Activated CD8-positive, alpha-beta memory T cell treated with anti-CD3 and anti-CD28 coated beads for 48 hours (primary cell): ENCODE data around the gene ABHD8.

Source experiments
- DNase-seq, 3 experiments: peaks; one replicate each; pipeline ENCODE4 v3.0.0-alpha.2; 2020; ENCODE audit warnings: low read depth in 2 of 3, low spot score in 2 of 3

Gene ABHD8

DNA sequence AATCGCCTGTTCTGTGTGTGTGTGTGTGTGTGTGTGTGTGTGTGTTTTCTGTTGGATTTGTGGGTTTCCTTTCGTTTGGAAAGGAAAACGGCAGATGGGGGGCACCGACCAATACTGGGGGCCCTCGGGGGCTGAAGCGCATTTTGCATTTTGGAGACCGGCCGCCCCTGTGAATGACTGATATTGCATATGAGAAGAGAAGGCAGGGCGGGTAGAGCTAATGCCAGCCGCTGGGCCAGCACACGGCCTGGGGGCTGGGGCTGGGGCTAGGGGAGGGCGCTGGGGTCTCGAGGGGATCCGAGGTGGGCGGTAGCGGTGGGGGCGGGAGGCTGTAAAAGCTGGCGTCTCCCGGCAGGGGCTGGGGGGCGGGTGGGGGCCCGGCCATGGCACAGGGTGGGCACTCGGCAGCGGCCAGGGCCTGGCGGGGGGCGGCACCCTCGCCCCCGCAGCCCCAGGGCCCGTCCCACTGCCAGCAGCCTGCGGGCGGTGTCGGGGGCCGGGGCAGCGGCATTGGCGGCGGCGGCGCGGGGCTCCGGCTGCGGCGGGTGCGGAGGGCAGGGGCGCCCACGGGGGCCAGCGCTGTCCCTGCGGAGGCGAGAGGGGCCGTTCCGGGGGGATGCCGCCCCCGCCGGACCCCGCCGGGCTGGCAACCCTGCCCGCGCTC, 20.2 kb upstream of the ABHD8 start:
- no peak for DNase-seq

DNA sequence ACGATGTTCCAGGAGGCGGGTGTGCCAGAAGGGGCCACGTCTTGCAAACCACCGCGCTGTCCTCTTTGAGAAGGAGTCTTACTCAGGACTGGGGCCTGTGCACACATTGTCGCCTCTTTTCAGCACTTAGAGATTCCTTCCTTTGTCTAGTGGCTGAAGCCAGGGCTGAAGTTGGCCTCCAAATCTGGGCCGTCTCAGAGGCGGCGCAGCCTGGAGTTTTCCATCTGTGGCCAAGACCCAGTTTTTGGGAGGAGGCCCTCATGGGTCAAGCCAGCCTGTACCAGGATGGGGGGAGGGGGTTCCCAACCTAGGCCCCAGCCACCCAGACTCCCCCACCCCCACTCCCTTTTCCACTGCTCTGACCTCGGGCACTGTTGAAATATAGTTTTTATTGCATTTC, 19.6 kb upstream of the ABHD8 start:
- no peak for DNase-seq

DNA sequence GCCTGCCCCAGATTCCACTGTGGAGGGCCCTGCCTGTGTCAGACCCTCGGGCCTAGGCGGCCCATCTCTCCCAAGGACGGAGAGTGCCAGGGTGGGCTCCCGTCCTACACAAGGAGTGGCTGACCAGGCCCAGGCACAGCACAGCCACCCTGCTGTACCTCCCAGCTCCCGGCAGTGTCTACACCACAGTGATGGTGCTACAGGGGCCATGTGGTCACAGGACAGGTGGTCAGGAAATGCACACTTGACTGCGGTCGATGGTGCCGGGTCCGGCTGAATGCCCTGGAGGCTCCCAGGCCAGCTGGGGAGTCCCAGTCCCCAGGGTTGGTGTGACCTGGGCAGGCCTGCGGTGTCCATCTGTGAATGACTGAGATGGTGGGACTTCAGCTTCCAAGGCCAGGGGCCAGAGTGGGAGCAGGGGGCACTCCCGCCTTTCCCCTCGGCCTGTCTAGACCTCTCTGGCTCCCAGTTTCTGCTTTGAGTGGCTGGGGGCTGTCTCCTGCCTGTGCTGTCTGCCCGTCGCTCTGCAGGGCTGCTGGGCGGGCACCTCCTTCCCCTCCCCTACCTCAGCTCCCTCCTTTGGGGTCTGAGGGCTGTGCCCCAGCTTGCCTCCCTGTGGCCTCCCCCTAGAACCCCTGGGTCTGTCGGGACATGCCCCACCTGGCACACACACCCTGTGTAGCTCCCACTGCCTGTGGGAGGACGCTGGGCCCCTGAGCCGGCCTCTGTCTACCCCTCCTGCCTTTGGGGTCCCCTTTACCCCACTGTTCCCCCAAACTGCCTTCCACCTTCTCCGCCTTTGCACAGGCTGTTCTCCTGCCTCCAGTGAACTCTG, 18.6 kb upstream of the ABHD8 start:
- DNase-seq, result no peak

DNA sequence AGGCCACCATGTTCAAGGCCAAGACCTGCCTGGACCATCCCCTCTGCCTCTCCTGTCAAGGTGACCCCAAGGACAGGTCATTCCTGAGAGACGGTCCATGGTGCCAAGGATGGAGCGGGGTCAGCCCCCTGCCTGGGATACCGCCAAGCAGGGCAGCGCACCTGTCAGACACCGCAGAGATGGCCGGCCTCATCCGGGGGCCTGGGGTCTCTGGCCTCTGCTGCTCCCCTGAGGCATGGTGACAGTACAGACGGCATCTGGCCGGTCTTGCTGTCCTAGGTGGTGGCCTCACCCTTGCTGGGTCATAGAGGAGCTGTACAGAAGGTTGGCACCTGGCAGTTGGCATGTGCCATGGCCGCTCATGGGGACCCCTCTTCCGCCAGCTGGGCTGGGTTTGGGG, 17.2 kb upstream of the ABHD8 start:
- no peak for DNase-seq

DNA sequence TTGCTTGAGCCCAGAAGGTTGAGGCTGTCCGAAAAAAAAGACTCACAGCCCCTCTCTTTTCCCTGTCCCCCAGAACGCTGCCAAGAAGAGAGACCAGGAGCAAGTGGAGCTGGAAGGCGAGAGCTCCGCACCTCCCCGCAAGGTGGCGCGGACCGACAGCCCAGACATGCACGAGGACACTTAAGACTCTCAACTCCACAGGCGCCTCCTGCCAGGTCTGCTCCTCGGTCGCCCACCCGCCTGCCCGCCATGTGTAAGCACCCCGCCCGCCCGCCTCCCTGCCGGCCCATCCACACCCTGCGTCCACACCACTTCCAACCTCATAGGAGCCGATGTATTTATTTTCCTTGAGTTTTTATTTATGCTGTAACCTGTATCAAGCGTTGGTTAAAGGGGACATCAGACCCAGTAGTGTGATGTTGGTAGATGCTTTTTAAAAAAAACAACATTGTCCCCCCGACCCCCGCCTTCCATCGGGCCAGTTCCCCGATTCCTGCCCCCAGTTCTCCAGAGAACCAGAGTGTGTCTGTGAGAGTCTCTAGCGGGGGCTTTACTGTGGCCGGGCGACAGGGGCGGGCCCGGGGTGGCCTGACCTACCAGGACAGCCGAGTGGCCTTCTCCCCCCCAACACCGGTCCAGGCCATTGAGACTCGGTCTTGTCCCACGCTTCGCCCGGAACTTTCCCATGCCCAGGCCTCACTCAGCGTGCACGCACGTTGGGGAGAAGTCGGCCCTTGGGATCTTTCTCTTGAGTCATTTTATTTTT, 16.4 kb upstream of the ABHD8 start:
- DNase-seq, result no peak

DNA sequence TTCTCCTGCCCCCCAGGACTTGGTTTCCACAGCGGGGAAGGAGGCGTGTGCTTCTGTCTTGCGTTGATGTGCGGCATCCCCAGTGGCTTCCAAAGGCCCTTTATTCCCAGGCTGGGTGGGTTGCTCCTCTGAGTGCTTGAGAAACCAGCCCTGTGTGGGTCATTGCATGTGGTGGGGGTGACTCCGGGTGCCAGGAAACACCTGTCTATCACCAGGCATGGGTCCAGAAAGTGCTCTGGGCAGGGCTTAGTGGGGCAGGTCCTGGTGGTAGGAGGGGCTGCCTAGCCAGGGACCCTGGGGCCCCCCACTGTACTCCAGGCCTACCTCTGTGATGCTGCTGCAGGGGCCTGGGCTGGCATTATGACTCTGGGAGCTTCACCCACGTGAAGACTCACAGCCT, 15.7 kb upstream of the ABHD8 start:
- DNase-seq, result no peak

DNA sequence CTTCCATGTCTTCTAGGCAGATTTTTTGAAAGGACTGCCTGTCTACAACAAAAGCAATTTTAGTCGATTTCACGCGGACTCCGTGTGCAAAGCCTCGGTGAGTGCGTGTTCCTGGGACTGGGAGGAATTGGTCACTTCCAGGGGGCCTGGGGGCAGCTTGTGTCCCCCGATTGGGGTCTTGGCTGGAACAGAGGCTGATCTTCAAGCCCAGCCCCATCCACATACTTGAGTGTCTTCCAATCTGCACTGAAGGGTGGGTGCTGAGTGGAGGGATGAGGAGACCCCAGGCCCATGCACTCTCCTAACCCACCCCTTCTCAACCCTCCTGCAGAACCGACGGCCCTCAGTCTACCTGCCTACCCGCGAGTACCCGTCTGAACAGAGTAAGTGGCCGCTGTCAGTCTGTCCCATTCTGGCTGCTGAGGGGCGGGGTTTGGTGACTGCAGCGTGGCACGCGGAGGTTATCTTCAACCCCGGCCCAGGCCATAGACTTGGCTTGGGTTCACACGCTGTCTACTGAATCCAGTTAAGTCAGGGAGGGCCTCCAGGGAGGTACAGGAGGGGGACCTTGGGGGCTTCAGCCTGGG, 10.9 kb upstream of the ABHD8 start:
- DNase-seq, result no peak

DNA sequence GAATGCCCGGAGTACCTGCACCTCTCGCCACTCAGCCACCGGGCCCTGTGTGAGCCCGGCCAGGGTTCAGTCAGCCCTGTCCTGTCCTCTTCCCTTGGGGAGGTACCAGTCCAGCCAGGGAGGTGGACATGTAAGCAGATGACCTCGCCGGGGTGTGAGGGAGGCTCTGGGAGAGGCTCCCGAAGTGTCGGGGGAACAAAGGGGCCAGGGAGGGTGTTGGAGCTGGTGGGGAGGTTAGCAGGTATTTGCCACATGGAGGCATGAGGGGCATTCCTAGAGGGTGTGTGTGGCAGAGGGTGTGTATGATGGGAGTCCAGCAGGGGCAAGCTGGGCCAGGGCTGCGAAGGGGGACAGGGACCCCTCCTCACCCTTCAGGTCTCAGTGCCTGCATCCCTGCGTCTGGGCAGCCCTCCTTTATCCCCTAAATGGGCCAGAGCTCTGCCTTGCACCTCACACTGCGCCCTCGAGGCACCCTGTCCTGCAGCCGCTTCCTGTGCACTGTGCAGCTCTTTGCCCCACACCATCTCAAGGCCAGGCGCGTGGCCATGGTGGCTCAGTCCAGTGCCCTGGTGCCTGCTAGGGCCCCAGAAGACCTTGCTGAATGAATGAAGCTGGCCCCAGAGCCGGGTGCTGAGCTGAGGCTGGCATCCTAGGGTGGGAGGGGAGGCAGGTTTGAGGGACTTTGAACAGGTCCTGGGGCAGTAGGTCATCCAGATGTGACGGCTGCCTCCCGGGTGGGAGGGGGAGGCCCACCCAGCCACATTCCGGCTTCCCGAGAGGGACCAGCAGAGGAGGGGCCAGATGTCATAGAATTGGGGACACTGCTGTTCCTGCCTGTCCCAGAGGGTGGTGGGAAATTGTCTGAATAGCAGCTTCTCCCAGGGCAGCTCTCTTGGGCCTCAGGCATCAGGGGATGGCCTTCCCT, 9.2 kb upstream of the ABHD8 start:
- DNase-seq, result no peak

DNA sequence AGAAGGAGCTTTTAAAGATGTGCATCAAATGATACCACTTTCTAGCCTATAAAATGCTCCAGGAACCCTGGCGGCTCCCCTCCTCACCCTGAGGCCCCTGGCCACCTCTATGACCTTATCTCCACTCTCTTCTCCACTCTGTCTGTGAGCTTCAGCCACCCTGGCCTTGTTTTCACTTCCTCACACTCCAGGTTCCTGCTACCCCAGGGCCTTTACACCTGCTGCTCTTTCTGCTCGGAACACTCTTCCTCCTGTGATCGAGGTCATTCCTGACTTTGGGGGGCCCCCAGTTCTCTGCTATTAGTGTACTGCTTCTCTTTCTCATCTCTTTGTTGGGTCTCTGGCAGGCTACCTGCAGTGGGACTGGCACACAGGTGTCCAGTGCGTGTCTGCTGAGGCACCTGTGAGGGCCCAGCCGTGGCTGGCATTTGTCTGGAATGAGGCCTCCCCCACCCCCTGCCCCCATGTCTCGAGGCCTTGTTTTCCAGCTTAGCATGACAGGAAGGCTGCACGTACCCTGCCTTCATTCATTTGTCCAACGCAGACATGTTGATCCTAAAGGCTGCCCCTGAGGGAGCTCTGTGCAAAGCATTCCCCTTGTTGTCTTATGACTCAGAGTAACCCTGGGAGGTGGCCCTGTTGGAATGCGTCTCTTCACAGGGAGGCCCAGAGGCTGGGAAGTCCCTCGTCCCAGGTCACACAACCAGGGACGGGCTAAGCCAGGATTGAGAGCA, 8.4 kb upstream of the ABHD8 start:
- no peak for DNase-seq

DNA sequence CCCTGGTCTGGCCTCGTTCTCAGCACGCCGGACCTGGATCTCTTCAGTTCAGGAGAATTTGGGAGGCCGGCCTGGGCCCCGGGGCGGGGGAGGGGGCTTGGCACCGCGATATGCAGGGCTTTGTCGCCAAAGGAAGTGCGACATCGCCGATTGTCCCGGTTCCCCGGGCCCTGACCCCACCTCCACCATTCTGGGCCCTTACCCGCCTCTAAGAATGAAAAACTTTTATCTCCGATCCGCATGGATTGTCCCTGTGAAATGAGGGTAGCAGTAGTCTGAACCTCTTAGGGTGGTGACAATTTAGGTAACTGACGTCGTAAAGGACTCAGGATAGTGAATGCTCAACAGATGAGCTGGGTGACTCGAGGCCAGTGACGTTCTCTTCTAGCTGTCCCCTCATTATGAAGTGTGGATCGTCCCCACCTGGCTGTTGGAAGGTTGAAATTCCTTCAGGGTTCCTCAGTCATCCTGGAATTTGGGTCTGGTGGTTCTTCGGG, 6.8 kb upstream of the ABHD8 start:
- DNase-seq, result no peak

- DNase-seq, result peak; percentile 87 to 97 (median 91)
These were observed 6.2 kb upstream of the ABHD8 start, which contains the start of gene DDA1 for GRCh38 chr19:17309198-17309964. Gene DDA1, plus strand, starts transcription at chr19:17309563. Its CDS starts 92 bp downstream, at chr19:17309655.

GRCh38 chr19:17307876-17308377, 4.7 kb upstream of the ABHD8 start:
- no peak for DNase-seq

- no peak for DNase-seq
These were observed 3.1 kb upstream of the ABHD8 start for GRCh38 chr19:17306285-17306714.

GRCh38 chr19:17305517-17306284, 2.5 kb upstream of the ABHD8 start, which contains the start of gene MRPL34:
Gene MRPL34, plus strand, starts transcription at chr19:17305872. Its CDS starts 21 bp downstream, at chr19:17305893.
- peak; percentile 74 to 89 (median 86) for DNase-seq

DNA sequence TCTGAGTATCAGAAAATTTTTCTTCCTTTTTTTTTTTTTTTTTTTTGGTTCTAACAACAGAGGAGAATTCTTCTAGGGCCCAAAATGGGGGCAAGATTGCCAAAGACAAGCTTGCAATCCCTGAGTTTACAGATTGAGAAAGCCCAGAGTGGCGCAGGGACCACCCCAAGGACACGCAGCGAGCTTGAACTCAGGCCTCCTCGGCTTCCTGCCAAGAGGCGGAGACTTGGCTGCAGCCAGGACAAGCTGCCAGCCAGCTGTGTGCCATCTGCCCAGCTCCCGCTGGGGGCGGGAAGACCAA, 1.9 kb upstream of the ABHD8 start:
- no peak for DNase-seq

DNA sequence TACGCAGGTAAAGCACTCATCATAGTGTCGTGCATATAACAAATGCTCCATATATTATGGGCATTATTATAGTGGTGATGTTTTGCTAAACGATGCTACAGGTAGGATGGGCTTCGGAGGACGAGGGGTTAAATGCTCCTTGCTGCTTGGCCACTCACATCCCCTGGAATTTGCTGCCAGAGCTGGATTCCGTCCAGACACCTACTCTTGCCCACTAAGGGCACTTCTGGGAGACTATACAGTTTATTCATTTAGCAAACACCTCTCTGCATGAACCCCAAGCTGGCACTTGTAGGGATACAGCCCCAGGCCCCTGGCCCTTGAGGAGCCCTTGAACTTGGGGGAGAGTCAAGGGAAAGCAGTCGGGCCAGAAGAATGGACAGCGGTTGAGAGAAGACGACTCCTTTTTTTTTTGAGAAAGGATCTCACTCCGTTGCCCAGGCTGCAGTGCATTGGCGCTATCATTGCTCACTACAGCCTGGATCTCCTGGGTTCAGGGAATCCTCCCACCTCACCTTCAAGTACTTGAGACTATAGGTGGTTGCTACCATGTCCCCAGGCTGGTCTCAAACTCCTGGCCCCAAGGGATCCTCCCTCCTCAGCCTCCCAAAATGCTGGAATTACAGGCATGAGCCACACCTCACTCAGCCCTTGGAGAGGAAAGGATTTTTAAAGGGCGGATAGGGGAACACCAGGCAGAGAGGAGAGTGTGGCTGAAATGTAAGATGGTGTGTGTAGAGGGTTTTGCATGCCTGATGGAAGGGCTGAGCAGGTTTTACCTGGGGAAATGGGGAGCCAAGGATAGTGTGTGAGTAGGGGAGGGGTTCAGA, 1.4 kb upstream of the ABHD8 start:
- no peak for DNase-seq

- no peak for DNase-seq
These were observed 679 bp upstream of the ABHD8 start for GRCh38 chr19:17303940-17304267.
